PC-3 (cell line): ENCODE measurements around the gene THEM4. TPM values are rescaled to one million over a fixed set of nuclear protein-coding genes. Genes with fewer than 3 reads are reported as not detected.

Source experiments
- ATAC-seq: fragments of 200-7000 bp; cut with Tn5 transposase; 2 replicates; pipeline ENCODE4 v1.9.1; 2020; ENCODE audit warnings: mild to moderate bottlenecking, moderate library complexity
- BruUV-seq: library from RNA; stranded (reverse); fragments of 400-500 nt; replicated peaks from 2 replicates; lab custom pipeline; 2021; lab: Mats Ljungman, UMichigan
- CTCF ChIA-PET: fragments of 300-600 bp; sonication (Branson Sonifier 250); formaldehyde crosslinking; loops from one replicate; lab custom pipeline; 2022; ENCODE audit warnings: antibody characterized with exemption; lab: Charles Lee
- POLR2A ChIA-PET: fragments of 300-600 bp; sonication (Branson Sonifier 250); formaldehyde crosslinking; loops from one replicate; lab custom pipeline; 2022; ENCODE audit warnings: antibody characterized with exemption; ENCODE audit not compliant: unreplicated experiment; lab: Charles Lee
- DNase-seq: peaks from one replicate; pipeline ENCODE4 v3.0.0-alpha.2; 2015
- H2AFZ ChIP-seq: fragments of 300-600 bp; sonication (generic); 2 replicates; pipeline ENCODE4 v1.6.0; 2016; ENCODE audit warnings: antibody characterized with exemption, low read length
- H3F3A ChIP-seq: fragments of 300-600 bp; sonication (generic); one replicate; pipeline ENCODE4 v1.6.0; 2017; ENCODE audit warnings: antibody characterized with exemption, low read length, control low read depth, mild to moderate bottlenecking; ENCODE audit not compliant: unreplicated experiment
- H3K27ac ChIP-seq: fragments of 300-600 bp; sonication (generic); 2 replicates; pipeline ENCODE4 v1.5.1; 2016; ENCODE audit warnings: mild to moderate bottlenecking, low read length
- H3K27me3 ChIP-seq: fragments of 300-600 bp; sonication (generic); 2 replicates; pipeline ENCODE4 v1.6.1; 2016; ENCODE audit warnings: low read length, mixed read lengths
- H3K36me3 ChIP-seq: fragments of 300-600 bp; sonication (generic); 2 replicates; pipeline ENCODE4 v1.6.1; 2016; ENCODE audit warnings: low read depth, mixed run types, low read length, mixed read lengths
- H3K4me1 ChIP-seq: fragments of 300-600 bp; sonication (generic); 2 replicates; pipeline ENCODE4 v1.5.1; 2016; ENCODE audit warnings: low read length; ENCODE audit not compliant: insufficient read depth
- H3K4me2 ChIP-seq: fragments of 300-600 bp; sonication (generic); 2 replicates; pipeline ENCODE4 v1.6.0; 2016; ENCODE audit warnings: low read length
- H3K4me3 ChIP-seq: fragments of 300-600 bp; sonication (generic); 2 replicates; pipeline ENCODE4 v1.5.1; 2016; ENCODE audit warnings: mild to moderate bottlenecking, low read length, mixed read lengths
- H3K79me2 ChIP-seq: fragments of 300-600 bp; sonication (generic); 2 replicates; pipeline ENCODE4 v1.6.1; 2017; ENCODE audit warnings: low read length, mixed read lengths
- H3K9ac ChIP-seq: fragments of 300-600 bp; sonication (generic); 2 replicates; pipeline ENCODE4 v1.6.0; 2016; ENCODE audit warnings: mild to moderate bottlenecking, low read length
- H3K9me2 ChIP-seq: fragments of 300-600 bp; sonication (generic); replicated peaks from 2 replicates; pipeline ENCODE4 v1.6.1; 2016; ENCODE audit warnings: mixed run types, low read length, mixed read lengths
- H3K9me3 ChIP-seq: fragments of 300-600 bp; sonication (generic); 2 replicates; pipeline ENCODE4 v1.6.1; 2016; ENCODE audit warnings: low read length, mixed read lengths
- H4K20me1 ChIP-seq: fragments of 300-600 bp; sonication (generic); 2 replicates; pipeline ENCODE4 v1.6.1; 2016; ENCODE audit warnings: low read length, mixed read lengths
- EZH2 ChIP-seq: fragments of 300-600 bp; sonication (generic); IDR thresholded peaks from one replicate; pipeline ENCODE4 v1.6.1; 2017; ENCODE audit warnings: antibody characterized with exemption, mild to moderate bottlenecking, low read length; ENCODE audit not compliant: unreplicated experiment
- EZH2phosphoT487 ChIP-seq: fragments of 300-600 bp; sonication (generic); IDR thresholded peaks from 2 replicates; pipeline ENCODE4 v1.6.1; 2018; ENCODE audit warnings: mild to moderate bottlenecking, antibody characterized with exemption, low read length, borderline replicate concordance
- intact Hi-C: fragments of 100-400 bp; cut with micrococcal nuclease; formaldehyde crosslinking; loops from 2 replicates; pipeline ENCODE4 v1.9.0; 2023
- total RNA-seq: library from RNA; depleted of rRNA; stranded (reverse); fragments of >200 nt; gene quantifications from 2 replicates; pipeline ENCODE4 v1.2.3, GENCODE V29; 2014
- TF ChIP-seq, protein P1 (sequence below): fragments of 300-600 bp; sonication (generic); conservative IDR thresholded peaks from 2 replicates; pipeline ENCODE4 v1.5.1; 2017; ENCODE audit warnings: antibody characterized with exemption, low read depth, mild to moderate bottlenecking, low read length

THEM4 gene
- total RNA-seq, 1 experiment from 2014 or later, result 18.1 TPM

DNA sequence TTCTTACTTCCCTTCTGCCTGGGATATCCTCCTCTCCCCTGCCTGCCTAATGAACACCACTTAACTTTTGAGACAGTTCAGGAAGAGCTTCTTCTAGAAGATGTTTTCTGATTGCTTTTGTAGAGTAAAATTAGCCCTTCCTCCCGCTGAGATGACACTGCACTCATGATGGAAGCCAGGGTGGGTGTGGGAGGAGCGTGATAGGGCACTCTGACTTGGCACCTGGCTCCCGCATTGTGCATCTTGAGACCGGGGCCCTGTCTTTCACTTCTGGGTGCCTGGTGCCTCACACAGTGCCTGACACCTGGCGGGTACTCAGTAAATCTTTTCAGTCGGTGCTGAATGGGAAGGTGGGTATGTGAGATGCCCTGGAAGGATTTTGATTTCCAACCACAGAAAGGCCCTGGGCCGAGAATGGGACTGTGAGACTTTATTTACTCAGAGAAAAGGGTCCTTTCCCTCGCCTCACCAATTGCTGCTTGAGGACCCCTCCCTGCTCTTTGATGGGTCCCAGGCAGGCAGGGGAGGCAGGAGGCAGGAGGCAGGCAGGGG is 62.5 kb downstream of the THEM4 start:
- POLR2A ChIA-PET, result no interaction called here
- CTCF ChIA-PET, result interaction anchor here (0.6 to 1.4 kb wide), 7 partner anchors 11 to 95 kb away, joined by 3 to 12 read pairs (median 4); partner anchors contain the start of gene MRPL9
- Histone ChIP-seq H3K27me3 (peaks cover 4% of the 10 kb centered on the region), H2AFZ (peak overlapping the region; percentile 25; the same call in 1 of the 2 replicates), H3K4me1 (peaks cover 12% of the 10 kb centered on the region), H3K79me2 (no peaks in the 10 kb centered on the region), H3K27ac (peak overlapping the region; percentile 50), H3K4me2 (peak overlapping the region; percentile 27; the same call in 1 of the 2 replicates), H3K36me3 (no peaks in the 10 kb centered on the region), H3F3A (no peaks in the 10 kb centered on the region), H3K9ac (peak overlapping the region; percentile 9; the same call in 1 of the 2 replicates), H4K20me1 (no peaks in the 10 kb centered on the region), H3K4me3 (no peak overlapping the region), H3K9me2 (no peaks in the 10 kb centered on the region), H3K9me3 (no peaks in the 10 kb centered on the region)
- ATAC-seq, result no peak
- intact Hi-C loops, result loop anchor here (5.0 kb wide), 1 partner anchor 156 kb away; no protein-coding TSS in a partner anchor
- BruUV-seq, result no TSS peak
- no peak for DNase-seq
- TF ChIP-seq EZH2phosphoT487 (no peak), EZH2 (no peak)
- TF ChIP-seq, protein P1, sequence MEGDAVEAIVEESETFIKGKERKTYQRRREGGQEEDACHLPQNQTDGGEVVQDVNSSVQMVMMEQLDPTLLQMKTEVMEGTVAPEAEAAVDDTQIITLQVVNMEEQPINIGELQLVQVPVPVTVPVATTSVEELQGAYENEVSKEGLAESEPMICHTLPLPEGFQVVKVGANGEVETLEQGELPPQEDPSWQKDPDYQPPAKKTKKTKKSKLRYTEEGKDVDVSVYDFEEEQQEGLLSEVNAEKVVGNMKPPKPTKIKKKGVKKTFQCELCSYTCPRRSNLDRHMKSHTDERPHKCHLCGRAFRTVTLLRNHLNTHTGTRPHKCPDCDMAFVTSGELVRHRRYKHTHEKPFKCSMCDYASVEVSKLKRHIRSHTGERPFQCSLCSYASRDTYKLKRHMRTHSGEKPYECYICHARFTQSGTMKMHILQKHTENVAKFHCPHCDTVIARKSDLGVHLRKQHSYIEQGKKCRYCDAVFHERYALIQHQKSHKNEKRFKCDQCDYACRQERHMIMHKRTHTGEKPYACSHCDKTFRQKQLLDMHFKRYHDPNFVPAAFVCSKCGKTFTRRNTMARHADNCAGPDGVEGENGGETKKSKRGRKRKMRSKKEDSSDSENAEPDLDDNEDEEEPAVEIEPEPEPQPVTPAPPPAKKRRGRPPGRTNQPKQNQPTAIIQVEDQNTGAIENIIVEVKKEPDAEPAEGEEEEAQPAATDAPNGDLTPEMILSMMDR, result no peak

DNA sequence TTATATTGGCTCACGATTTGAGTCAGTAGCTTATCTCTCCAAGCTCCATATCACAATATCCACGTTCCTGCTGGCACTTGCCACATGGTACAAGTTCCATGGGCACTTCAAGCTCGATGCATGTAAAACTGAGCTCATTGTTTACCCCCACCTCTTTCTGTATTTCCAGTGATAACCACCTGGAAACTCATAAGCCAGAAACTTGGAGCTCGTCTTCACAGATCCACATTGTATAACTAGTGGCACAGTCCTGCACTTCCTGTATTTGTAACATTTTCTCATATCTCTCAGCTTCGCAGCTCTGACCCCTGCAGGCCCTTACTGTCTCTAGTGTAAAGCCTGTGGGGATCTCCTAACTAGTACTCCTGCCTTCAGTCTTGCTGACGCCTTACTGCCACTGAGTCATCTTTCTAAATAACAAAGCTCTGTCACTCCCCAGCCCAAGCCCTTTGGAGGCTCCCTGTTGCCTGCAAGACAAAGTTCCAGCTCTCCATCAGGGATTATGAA is 63.2 kb downstream of the THEM4 start:
- Histone ChIP-seq H3K4me3 (no peak overlapping the region), H3K9ac (0 out of 2 replicates have a peak overlapping the region, but pooled peaks have one; percentile 9), H3F3A (no peaks in the 10 kb centered on the region), H4K20me1 (no peaks in the 10 kb centered on the region), H3K27ac (peak overlapping the region; percentile 50), H3K27me3 (no peaks in the 10 kb centered on the region), H3K9me2 (no peaks in the 10 kb centered on the region), H3K4me1 (peaks cover 19% of the 10 kb centered on the region), H3K36me3 (no peaks in the 10 kb centered on the region), H3K79me2 (no peaks in the 10 kb centered on the region), H3K4me2 (peak overlapping the region; percentile 27; the same call in 1 of the 2 replicates), H2AFZ (peak overlapping the region; percentile 25; the same call in 1 of the 2 replicates), H3K9me3 (no peaks in the 10 kb centered on the region)
- ATAC-seq, result peak; percentile 97
- TF ChIP-seq, protein P1, result peak; percentile 54
- no peak for TF ChIP-seq EZH2phosphoT487
- CTCF ChIA-PET, result interaction anchor here (0.5 to 1.4 kb wide), 8 partner anchors 11 to 135 kb away, joined by 3 to 12 read pairs (median 4); partner anchors contain the start of gene MRPL9
- BruUV-seq, result no TSS peak
- peak; percentile 80 for DNase-seq
- intact Hi-C loops, result loop anchor here (5.0 kb wide), 1 partner anchor 156 kb away; no protein-coding TSS in a partner anchor
- POLR2A ChIA-PET, result no interaction called here

DNA sequence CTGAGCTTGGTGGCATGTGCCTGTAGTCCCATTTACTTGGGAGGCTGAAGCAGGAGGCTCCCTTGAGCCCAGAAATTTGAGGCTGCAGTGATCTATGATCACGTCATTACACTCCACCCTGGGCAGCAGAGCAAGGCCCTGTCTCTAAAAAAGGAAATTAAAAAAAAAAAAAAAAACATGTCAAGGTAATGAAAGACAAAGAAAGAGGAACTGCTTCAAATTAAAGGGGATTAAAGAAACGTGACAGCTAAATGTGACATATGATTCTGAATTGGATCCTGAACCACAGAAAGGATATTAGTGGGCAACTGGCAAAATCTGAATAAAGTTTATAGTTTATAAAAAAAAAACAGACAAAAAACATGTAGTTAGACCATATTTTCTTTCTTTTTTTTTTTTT is 65.9 kb downstream of the THEM4 start:
- TF ChIP-seq, protein P1, result no peak
- no peak for TF ChIP-seq EZH2
- Histone ChIP-seq H3K9me3 (no peaks in the 10 kb centered on the region), H2AFZ (no peak overlapping the region), H3F3A (no peaks in the 10 kb centered on the region), H3K9me2 (no peaks in the 10 kb centered on the region), H3K79me2 (peaks cover 3% of the 10 kb centered on the region; the same call in 1 of the 2 replicates), H3K36me3 (no peaks in the 10 kb centered on the region), H4K20me1 (no peaks in the 10 kb centered on the region), H3K27ac (no peak overlapping the region), H3K27me3 (no peaks in the 10 kb centered on the region), H3K9ac (no peak overlapping the region), H3K4me1 (peaks cover 42% of the 10 kb centered on the region), H3K4me3 (no peak overlapping the region), H3K4me2 (no peak overlapping the region)
- intact Hi-C loops, result no loop called here
- ATAC-seq (no peak), DNase-seq (no peak)
- ChIA-PET POLR2A (no interaction called here), CTCF (interaction anchor here (0.7 kb wide), 1 partner anchor 194 kb away, joined by 11 read pairs; no protein-coding TSS in a partner anchor)
- no TSS peak for BruUV-seq
